HepG2 (cell line): ENCODE data around the gene BCKDHB. TPM values are rescaled to one million over a fixed set of nuclear protein-coding genes. Genes with fewer than 3 reads are reported as not detected.

ENCODE experiments used
- ATAC-seq: fragments of 200-7000 bp; cut with Tn5 transposase; 3 replicates; pipeline ENCODE4 v1.9.1; 2020; ENCODE audit warnings: mild to moderate bottlenecking, moderate library complexity
- BruUV-seq: library from RNA; stranded (reverse); fragments of 400-500 nt; replicated peaks from 2 replicates; lab custom pipeline; 2021; lab: Mats Ljungman, UMichigan
- CTCF ChIA-PET: fragments of 300-600 bp; formaldehyde crosslinking; extraction: SDS; loops from one replicate; lab custom pipeline; 2021; ENCODE audit warnings: low total read pairs, inconsistent platforms, low intra/inter-chr PET ratio; lab: Yijun Ruan, JAX
- POLR2A ChIA-PET: fragments of 350-600 bp; sonication (Branson Sonifier 250); formaldehyde crosslinking; loops from one replicate; lab custom pipeline; 2020; ENCODE audit warnings: antibody characterized with exemption, inconsistent platforms; lab: Yijun Ruan, JAX
- DNase-seq: peaks from one replicate; pipeline ENCODE4 v3.0.0-alpha.2; 2015; ENCODE audit warnings: low spot score
- FAIRE-seq: peaks from 3 replicates; lab custom pipeline; 2011; peaks lifted over from hg19 to GRCh38; lab: Jason Lieb, UNC
- H2AFZ ChIP-seq: one replicate; pipeline ENCODE4 v1.6.1; 2011; ENCODE audit warnings: low read length, inconsistent platforms
- H3K27ac ChIP-seq: fragments of 300-600 bp; 3 replicates; pipeline ENCODE4 v1.8.0; 2011; ENCODE audit warnings: mixed run types, mild to moderate bottlenecking, mixed read lengths, low read length, inconsistent platforms; ENCODE audit not compliant: insufficient read depth; ENCODE audit errors: extremely low read length
- H3K27me3 ChIP-seq, 2 experiments: fragments of 200-600 bp in 1 of 2; 2 replicates in 1 of 2; 3 replicates in 1 of 2; pipeline versions ENCODE4 v1.6.0 to v1.8.0; 2011; ENCODE audit warnings: low read length in 2 of 2, mild to moderate bottlenecking in 2 of 2, moderate library complexity in 2 of 2, inconsistent platforms in 1 of 2; ENCODE audit not compliant: insufficient read depth in 2 of 2, control insufficient read depth in 1 of 2
- H3K36me3 ChIP-seq, 2 experiments: fragments of 200-600 bp in 1 of 2; replicated peaks in 1 of 2; 2 replicates in 1 of 2; 3 replicates in 1 of 2; pipeline versions ENCODE4 v1.5.1 to v1.8.0; 2011; ENCODE audit warnings: low read length in 2 of 2, inconsistent platforms in 1 of 2; ENCODE audit not compliant: insufficient read depth in 2 of 2, control insufficient read depth in 1 of 2
- H3K4me1 ChIP-seq: 2 replicates; pipeline ENCODE4 v1.5.1; 2012; ENCODE audit warnings: low read length, inconsistent platforms; ENCODE audit not compliant: insufficient read depth
- H3K4me2 ChIP-seq: 2 replicates; pipeline ENCODE4 v1.6.0; 2011; ENCODE audit warnings: low read depth, low read length, inconsistent platforms
- H3K4me3 ChIP-seq, 3 experiments: fragments of 200-600 bp in 1 of 3; sonication (generic), shearing (Covaris generic) in 1 of 3; replicated peaks in 1 of 3; 2 replicates each; pipeline ENCODE4 v1.5.1; 2011 to 2016; ENCODE audit warnings: low read length in 3 of 3, inconsistent platforms in 2 of 3, low read depth in 2 of 3, mild to moderate bottlenecking in 2 of 3, control low read depth in 1 of 3, mixed read lengths in 1 of 3; ENCODE audit not compliant: insufficient read depth in 1 of 3
- H3K79me2 ChIP-seq: one replicate; pipeline ENCODE4 v1.6.1; 2011; ENCODE audit warnings: low read length, inconsistent platforms; ENCODE audit not compliant: insufficient read depth
- H3K9ac ChIP-seq: 2 replicates; pipeline ENCODE4 v1.6.0; 2011; ENCODE audit warnings: mild to moderate bottlenecking, low read depth, low read length, inconsistent platforms; ENCODE audit not compliant: insufficient read depth
- H3K9me3 ChIP-seq: 2 replicates; pipeline ENCODE4 v1.5.1; 2012; ENCODE audit warnings: mild to moderate bottlenecking, low read length
- H4K20me1 ChIP-seq: 2 replicates; pipeline ENCODE4 v1.6.0; 2011; ENCODE audit warnings: inconsistent platforms, mild to moderate bottlenecking, low read length, moderate library complexity; ENCODE audit not compliant: insufficient read depth
- GMEB2 ChIP-seq: IDR thresholded peaks from 2 replicates; pipeline ENCODE4 v1.6.1; 2016; ENCODE audit warnings: missing biosample characterization, missing genetic modification reagents, low read depth
- PHF5A ChIP-seq: IDR thresholded peaks from one replicate; pipeline ENCODE4 v1.6.1; 2018; ENCODE audit warnings: low read depth, missing genetic modification reagents; ENCODE audit not compliant: unreplicated experiment
- ZNF12 ChIP-seq: sonication (generic); formaldehyde crosslinking; IDR thresholded peaks from 2 replicates; pipeline ENCODE4 v1.5.0; 2020; ENCODE audit warnings: missing genetic modification reagents
- ZNF17 ChIP-seq: sonication (generic); formaldehyde crosslinking; IDR thresholded peaks from 2 replicates; pipeline ENCODE4 v1.5.0; 2020; ENCODE audit warnings: mild to moderate bottlenecking, missing genetic modification reagents
- ZNF614 ChIP-seq: IDR thresholded peaks from 2 replicates; pipeline ENCODE4 v1.6.1; 2018; ENCODE audit warnings: missing biosample characterization, missing genetic modification reagents, inconsistent platforms, borderline replicate concordance
- WGBS: methylation state at CpG from one replicate; pipeline ENCODE4 v1.1.6; 2017; ENCODE audit warnings: low lambda C conversion rate; 5-methylcytosine and 5-hydroxymethylcytosine counted together
- in situ Hi-C: cut with HindIII; loops from 2 replicates; pipeline ENCODE4 v1.10.0; 2017; ENCODE audit warnings: low pct_unique_long_range_greater_than_20kb; ENCODE audit not compliant: extremely low pct_ligation_motif_present
- intact Hi-C: fragments of 100-400 bp; cut with micrococcal nuclease; formaldehyde crosslinking; loops from one replicate; pipeline ENCODE4 v1.10.0; 2022; ENCODE audit not compliant: unreplicated experiment
- polyA plus RNA-seq, 8 experiments: library from polyadenylated mRNA; depleted of rRNA in 3 of 8; stranded (reverse) in 7 of 8; unstranded in 1 of 8; fragments of >200 nt; fragmentation: Illumina TruSeq in 4 of 8; extraction: Trizol in 4 of 8; gene quantifications; 2 replicates each; pipeline versions ENCODE4 v1.2.1 to v1.2.3, GENCODE V29; 2011 to 2016; ENCODE audit warnings: low read depth in 4 of 8, missing spikeins in 1 of 8, mixed read lengths in 1 of 8; ENCODE audit not compliant: insufficient read depth in 1 of 8
- total RNA-seq, 5 experiments: library from RNA; depleted of rRNA; stranded (reverse); fragments of >200 nt; fragmentation: Illumina TruSeq; extraction: Trizol; gene quantifications; 2 replicates each; pipeline ENCODE4 v1.2.3, GENCODE V29; 2016; ENCODE audit warnings: low read depth in 1 of 5
- TF ChIP-seq, protein P1 (sequence below): sonication (generic); formaldehyde crosslinking; IDR thresholded peaks from 2 replicates; pipeline ENCODE4 v1.4.0; 2020; ENCODE audit warnings: missing genetic modification reagents
- TF ChIP-seq, protein P2 (sequence below): sonication (generic); formaldehyde crosslinking; IDR thresholded peaks from 2 replicates; pipeline ENCODE4 v1.5.0; 2020; ENCODE audit warnings: mild to moderate bottlenecking, missing genetic modification reagents
- TF ChIP-seq, protein P3 (sequence below): sonication (generic); formaldehyde crosslinking; IDR thresholded peaks from 2 replicates; pipeline ENCODE4 v1.4.0; 2020; ENCODE audit warnings: missing genetic modification reagents

The BCKDHB gene
- total and polyA plus RNA-seq, 2 of the 13 experiments (the other 11 are each of a cell fraction or from before 2014, with no cell fraction given) = 10.8 to 13.6 TPM

DNA sequence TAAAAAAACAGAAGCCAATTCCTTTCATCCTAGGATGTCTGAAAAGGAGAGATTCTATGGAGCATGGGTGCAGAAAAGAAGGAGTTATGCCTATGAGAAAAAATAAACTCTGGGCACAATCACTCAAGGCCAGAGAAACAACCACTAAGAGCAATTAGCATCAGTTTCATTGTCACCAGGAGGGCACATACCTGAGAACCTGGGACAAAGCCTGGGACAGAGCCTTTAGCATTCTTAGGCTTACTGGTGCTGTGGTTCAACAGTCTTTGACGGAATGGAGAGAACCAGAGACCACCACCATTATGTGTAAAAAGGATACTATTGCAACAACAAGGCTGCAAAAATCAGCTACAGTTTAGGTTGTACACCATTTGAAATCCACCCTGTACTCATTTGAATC lies 29.4 kb upstream of the BCKDHB start (continued):
- TF ChIP-seq, protein P1, sequence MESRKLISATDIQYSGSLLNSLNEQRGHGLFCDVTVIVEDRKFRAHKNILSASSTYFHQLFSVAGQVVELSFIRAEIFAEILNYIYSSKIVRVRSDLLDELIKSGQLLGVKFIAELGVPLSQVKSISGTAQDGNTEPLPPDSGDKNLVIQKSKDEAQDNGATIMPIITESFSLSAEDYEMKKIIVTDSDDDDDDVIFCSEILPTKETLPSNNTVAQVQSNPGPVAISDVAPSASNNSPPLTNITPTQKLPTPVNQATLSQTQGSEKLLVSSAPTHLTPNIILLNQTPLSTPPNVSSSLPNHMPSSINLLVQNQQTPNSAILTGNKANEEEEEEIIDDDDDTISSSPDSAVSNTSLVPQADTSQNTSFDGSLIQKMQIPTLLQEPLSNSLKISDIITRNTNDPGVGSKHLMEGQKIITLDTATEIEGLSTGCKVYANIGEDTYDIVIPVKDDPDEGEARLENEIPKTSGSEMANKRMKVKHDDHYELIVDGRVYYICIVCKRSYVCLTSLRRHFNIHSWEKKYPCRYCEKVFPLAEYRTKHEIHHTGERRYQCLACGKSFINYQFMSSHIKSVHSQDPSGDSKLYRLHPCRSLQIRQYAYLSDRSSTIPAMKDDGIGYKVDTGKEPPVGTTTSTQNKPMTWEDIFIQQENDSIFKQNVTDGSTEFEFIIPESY = no peak
- TF ChIP-seq, protein P2, sequence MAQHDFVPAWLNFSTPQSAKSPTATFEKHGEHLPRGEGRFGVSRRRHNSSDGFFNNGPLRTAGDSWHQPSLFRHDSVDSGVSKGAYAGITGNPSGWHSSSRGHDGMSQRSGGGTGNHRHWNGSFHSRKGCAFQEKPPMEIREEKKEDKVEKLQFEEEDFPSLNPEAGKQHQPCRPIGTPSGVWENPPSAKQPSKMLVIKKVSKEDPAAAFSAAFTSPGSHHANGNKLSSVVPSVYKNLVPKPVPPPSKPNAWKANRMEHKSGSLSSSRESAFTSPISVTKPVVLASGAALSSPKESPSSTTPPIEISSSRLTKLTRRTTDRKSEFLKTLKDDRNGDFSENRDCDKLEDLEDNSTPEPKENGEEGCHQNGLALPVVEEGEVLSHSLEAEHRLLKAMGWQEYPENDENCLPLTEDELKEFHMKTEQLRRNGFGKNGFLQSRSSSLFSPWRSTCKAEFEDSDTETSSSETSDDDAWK (CRISPR knock-in tag) = no peak
- TF ChIP-seq, protein P3, sequence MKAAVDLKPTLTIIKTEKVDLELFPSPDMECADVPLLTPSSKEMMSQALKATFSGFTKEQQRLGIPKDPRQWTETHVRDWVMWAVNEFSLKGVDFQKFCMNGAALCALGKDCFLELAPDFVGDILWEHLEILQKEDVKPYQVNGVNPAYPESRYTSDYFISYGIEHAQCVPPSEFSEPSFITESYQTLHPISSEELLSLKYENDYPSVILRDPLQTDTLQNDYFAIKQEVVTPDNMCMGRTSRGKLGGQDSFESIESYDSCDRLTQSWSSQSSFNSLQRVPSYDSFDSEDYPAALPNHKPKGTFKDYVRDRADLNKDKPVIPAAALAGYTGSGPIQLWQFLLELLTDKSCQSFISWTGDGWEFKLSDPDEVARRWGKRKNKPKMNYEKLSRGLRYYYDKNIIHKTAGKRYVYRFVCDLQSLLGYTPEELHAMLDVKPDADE (CRISPR knock-in tag) = no peak
- no peak for TF ChIP-seq PHF5A (CRISPR knock-in tag)
- TF ChIP-seq ZNF614 (CRISPR knock-in tag) = no peak
- no peak for TF ChIP-seq GMEB2 (CRISPR knock-in tag)

DNA sequence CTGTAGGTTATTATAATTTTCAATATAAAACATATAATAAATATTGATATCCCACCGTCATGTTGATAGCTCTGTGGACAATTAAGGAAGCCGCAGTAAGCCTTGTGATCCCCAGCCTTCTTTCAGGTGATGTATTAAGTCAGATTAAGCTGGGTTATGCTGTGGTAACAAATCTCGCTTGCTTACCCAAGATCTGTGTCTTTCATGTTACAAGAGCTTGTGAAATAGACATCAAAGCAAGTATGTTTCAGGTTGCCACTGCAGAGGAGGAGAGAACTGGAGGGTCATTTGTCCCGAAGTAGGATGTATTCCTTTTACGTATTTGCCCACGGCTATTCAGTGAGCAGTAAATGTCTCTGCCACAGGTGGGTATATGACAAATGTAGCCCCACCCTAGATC lies 17.8 kb upstream of the BCKDHB start:
- no peaks in the 10 kb centered on the region for H3K9me3 ChIP-seq
- no peaks in the 10 kb centered on the region for H3K79me2 ChIP-seq
- DNase-seq (peak; percentile 5), FAIRE-seq (no peak), ATAC-seq (no peak)
- intact Hi-C loops (no loop called here), in situ Hi-C loops (no loop called here)
- ChIA-PET POLR2A (no interaction called here), CTCF (no interaction called here)
- no peak overlapping the region for H3K9ac ChIP-seq
- no TSS peak for BruUV-seq
- H3K27me3 ChIP-seq = no peaks in the 10 kb centered on the region
- H3K36me3 ChIP-seq = no peaks in the 10 kb centered on the region
- TF ChIP-seq ZNF17 (CRISPR knock-in tag) (no peak), ZNF12 (CRISPR knock-in tag) (peak; percentile 94)
- WGBS = under 1% methylated on average over 6 of the region's 6 CpGs
- no peak overlapping the region for H2AFZ ChIP-seq
- no peaks in the 10 kb centered on the region for H4K20me1 ChIP-seq
- H3K4me1 ChIP-seq = no peaks in the 10 kb centered on the region
- H3K27ac ChIP-seq = no peak overlapping the region
- no peak overlapping the region for H3K4me2 ChIP-seq
- no peak overlapping the region for H3K4me3 ChIP-seq
